Measurements from ENCODE around the gene CAMK1G.

CAMK1G gene

DNA sequence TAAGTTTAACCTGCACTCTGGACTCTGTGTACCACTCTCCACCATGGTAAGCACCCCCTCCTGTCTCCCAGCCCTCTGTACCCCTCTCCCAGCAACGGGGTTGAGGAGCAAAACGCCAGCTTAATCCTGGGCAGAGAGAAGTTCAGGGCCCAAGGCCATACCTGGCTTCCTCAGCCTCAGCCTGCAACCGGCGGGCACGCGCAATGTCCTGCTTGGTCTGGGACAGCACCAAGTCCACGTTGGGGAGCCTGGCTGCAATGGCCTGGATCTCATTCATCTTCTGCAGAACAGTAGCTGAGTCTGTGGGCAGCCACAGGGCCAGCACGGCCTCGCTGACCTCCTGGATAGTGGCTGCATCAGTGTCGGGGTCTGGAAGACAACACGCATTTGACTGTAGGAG is 34.8 kb downstream of the CAMK1G start:
- in situ Hi-C loops (cut with HindIII; ENCODE audit: low sequenced_read_pairs): no loop called here

DNA sequence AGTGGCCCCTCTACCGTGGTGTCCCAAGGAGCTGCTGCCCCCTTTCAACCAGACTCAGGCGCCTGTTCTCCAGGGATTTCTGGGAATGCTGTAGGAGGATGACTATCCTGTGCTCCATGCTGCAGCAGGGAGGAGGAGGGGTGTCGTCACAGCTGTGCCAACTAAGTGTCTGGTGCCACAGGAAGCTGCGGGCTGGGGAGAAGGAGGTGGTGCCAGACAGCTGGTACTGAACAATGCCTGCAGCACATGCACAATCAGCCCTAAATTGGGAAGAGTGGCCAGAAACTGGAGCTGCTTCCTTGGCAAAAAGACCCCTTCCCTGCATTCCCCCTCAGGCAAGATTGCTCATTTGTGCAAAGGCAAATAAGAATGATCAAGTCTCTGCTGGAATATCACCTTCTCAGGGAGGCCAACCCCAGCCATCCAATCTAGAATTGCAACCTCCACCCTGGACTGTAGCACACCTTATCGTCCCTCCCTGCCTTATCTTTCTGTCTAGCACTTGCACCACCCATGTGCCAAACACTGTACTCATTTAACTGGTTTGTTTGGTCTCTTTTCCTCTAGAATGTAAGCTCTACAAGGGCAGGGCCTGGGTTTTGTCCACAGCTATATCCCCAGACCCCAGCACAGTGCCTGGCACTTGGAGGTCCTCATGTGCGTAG is 35.4 kb downstream of the CAMK1G start:
- in situ Hi-C loops (cut with HindIII; ENCODE audit: low sequenced_read_pairs): no loop called here

DNA sequence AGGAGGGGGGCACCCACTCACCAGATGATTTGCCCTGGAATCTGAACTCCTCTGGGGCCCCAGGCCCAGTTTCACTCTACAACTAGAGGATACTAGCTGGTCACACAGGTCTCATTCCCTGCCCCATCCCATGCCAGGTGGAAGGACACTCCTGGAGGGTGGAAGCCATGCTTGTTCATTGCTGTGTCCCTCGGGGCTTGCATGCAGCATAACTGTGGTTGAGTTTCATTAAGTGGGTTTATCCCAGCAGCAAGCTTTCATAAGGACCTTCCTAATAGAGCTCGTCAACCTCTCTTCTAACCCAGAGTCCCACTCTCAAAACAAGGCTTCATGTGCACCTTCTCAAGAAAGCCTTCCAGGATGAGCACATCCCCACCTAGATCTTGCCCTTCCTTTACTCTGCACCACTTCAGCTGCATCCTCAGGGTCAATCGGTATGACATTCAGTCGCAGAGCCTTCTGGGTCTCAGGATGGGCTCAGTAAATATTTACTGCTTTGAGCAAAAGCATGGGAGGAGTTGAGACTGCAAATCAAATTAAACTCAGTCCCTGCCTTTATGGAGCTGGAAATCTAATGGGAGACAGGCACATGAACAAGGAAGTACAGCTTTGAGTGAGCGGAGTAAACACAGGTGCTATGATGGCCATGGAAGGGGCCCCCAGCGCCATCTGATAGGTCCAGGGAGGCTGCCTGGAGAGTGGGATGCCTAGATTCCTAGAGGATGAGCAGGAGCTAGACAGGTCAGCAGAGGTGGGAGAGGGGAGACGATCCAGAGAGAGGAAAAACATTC is 36.4 kb downstream of the CAMK1G start:
- in situ Hi-C loops (cut with HindIII; ENCODE audit: low sequenced_read_pairs): no loop called here

DNA sequence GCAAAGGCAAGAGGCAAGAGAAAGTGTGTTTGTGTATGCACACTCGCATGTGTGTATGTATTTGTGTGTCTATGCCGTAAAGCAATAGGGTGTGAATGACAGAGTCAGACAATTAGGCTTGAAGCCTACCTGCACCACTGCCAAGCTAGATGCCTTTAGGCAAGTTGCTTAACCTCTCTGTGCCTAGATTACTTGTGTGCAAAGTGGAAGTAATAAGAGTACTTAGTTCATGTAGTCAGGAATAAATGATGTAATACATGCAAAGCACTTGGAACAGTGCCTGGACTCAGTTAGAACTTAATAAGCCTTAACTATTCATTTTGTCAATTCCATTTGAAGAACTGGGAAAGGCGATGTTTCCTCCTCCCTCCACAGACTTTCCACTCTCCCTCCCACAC is 37.0 kb downstream of the CAMK1G start:
- in situ Hi-C loops (cut with HindIII; ENCODE audit: low sequenced_read_pairs): no loop called here

DNA sequence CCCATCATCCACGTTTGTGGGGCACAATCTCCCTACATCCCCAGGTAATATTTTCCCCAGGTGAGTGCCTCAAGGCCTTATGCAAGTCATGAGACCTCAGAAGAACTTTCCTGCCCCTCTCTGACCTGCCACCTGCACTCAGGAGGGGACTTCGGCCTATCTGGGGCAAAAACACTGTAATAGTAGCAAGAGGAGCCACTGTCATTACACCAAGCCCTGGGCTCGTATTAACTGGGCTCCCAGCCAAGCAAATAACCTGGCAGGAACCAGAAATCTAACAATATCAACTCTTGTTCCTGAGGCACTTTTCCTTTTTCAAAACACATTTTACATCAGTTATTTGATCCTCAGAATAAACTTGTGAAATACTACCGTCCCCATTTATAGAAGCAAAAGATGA is 37.8 kb downstream of the CAMK1G start:
- in situ Hi-C loops (cut with HindIII; ENCODE audit: low sequenced_read_pairs): no loop called here

DNA sequence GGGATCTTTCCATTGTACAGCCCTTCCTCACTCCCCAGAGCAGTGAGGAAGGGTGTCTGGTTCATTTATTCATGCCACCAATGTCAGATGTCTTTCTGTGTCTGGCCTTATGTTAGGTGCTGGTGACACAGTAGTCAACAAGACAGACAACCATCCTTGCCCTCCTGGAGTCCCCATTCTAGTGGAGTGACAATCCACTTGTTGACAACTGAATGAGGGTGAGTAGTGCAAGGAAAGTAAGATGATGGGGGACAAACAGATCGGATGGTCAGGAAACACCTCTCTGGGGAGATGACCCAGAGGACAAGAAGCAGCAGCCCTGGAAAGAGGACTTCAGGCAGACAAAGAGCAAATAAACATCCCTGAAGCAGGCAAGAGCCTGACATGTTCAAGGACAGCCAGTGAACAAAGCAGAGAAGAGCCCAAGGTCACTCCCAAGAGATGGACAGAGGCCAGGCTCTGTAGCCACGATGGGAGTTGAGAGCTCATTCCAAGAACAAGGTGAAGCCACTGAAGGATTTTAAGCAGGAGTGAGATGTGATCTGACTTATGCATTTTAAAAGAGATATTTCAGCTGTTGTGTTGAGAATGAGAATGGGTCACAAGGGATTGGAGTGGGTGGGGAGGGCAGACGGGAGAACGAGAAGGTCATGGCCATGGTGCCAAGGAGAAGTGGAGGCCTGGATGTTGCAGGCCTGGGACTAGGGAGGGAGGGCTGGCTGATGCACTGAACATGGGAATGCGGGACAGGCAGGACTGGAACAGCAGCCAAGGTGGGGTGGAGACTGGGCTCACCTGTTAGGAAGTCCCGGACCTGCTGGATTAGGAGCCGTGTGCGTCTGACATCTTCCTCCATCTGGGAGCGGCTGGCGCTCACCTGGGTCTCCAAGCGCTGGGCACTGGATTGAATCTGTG is 38.5 kb downstream of the CAMK1G start:
- in situ Hi-C loops (cut with HindIII; ENCODE audit: low sequenced_read_pairs): no loop called here

DNA sequence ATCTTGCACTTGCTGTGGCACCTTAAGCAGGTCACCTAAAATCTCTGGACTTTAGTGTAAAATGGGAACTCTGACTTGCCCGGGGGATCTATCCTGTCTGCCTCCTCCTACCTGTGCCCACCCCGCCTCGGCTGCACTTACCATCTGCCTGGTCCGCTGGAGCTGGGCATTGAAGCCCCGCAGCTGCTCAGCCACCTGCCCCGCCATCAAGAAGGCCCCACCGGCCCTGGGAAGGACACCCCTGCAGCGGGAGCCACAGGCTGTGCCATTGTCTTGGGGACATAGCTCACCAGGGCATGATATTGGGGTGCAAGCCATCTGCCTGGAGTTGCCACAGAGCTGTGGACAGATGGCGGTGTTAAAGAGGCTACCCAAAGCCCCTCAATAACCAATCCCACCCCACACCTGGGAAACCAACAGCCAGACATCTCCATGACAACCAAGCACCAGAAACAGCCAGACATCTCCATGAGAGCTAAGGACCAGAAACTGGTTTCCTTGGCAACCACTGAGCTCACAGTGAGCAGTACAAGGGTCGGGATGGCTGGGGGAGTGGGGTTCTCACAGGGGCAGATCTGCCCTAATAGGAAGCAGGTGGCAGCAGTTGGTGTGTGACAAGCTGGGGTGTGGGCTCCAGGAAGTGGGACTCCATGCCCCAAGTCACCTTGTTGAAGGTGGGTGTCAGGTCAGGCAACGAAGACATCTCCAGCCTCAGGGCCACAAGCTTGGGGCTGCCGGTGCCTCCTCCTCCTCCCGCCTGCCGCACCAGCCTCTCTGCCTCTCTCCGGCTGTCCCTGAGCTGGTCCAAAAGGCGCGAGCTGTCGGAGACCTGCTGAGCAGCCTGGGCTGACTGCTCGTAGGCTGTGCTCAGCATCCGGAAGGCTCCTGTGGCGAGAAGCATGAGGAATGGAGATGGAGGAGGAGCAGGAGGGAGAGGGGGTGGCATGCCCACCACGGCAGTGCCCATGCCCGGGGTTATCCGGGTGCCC is 39.6 kb downstream of the CAMK1G start:
- in situ Hi-C loops (cut with HindIII; ENCODE audit: low sequenced_read_pairs): no loop called here

DNA sequence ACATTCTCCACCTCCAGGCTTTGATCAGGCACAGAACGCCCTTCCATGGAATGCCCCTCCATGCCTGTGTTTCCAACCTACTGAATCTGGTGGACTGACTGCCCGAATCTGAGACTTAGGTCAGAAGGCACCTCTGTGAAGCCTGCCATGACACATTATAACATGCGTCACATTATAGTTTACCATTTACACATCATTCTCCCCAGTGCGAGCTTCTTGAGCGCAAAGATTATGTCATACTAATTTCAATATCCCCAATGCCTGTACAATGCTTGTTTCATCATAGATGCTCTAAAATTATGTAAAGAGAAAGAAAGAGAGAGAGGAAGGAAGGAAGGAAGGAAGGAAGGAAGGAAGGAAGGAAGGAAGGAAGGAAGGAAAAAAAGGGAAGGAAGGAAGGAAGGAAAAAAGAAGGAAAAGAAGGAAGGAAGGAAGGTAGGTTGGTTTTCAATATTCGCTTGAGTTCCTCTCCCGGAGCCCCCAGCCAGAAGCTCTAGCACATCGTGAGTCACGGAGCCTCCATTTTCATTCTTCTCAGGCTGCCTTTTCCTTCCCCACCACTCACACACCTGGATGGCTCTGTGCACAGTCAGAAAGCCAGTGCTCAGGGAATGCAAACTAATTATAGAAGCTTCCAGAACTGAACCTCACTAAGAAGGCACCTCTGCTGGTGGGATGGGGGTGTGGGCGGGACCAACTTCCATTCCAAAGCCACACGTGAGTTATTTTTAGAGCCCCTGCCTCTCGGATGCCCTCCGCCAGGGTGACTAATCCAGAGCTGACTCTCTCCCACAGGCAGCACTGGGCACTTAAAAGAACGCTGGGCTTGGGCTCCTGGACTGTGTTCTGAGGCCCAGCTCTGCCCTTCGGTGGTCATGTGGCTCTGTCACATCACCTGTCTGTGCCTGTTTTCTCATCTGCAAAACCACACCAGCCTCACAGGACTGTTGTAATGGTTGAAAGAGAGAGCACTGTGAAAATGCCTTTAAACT is 41.3 kb downstream of the CAMK1G start:
- in situ Hi-C loops (cut with HindIII; ENCODE audit: low sequenced_read_pairs): no loop called here

DNA sequence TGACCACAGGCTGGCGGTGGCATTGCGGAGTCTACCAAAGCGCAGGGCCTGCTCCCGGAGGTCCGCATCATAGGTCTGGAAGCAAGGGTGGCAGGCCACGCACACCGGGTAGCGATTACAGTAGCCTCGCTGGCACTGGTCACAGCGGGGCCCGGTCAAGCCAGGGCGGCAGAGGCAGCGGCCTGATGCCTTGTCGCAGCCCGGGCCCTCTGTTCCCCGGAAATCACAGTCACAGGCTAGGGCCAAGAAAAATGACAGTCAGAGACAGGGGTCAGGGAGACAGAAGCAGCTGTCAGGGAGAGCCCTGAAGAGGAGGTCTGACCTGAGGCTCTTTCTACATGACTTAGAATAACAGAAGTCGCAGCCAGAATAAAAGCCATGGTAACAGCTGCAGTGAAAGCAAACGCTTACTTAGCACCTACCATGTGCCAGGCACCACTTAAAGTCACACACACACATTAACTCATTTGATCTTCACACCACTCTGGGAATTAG is 42.3 kb downstream of the CAMK1G start:
- in situ Hi-C loops (cut with HindIII; ENCODE audit: low sequenced_read_pairs): no loop called here

DNA sequence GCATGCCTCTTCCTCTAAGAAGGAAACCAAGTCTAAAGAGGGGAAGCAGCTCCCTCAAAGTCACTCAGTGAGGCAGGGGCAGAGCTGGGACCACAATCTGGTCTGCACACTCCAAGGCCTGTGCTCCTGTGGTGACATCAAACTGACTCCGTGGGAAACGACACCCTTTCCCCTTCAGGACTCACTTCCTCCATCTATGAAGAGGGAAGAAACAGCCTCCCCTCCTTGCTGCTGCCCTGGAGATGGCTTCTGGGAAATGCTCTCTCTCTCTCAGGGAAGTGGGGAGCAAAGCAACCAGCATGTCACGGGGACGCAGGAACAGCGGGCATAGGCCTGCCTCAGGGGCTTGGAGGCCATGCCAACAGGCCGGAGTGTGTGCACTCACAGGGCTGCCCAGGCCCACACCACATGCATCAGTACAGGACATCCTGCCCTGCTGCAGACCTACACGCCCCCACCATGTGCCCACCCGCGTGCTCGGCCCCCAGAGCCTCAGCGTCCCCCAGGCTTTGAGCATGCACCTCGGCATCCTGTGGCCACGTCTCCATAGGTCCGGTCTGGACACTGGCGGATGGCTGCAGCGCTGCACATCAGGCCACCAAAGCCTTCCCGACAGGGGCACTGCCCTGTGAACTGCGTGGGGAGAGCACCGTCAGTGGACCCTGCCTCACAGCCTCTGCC is 43.0 kb downstream of the CAMK1G start:
- in situ Hi-C loops (cut with HindIII; ENCODE audit: low sequenced_read_pairs): no loop called here

DNA sequence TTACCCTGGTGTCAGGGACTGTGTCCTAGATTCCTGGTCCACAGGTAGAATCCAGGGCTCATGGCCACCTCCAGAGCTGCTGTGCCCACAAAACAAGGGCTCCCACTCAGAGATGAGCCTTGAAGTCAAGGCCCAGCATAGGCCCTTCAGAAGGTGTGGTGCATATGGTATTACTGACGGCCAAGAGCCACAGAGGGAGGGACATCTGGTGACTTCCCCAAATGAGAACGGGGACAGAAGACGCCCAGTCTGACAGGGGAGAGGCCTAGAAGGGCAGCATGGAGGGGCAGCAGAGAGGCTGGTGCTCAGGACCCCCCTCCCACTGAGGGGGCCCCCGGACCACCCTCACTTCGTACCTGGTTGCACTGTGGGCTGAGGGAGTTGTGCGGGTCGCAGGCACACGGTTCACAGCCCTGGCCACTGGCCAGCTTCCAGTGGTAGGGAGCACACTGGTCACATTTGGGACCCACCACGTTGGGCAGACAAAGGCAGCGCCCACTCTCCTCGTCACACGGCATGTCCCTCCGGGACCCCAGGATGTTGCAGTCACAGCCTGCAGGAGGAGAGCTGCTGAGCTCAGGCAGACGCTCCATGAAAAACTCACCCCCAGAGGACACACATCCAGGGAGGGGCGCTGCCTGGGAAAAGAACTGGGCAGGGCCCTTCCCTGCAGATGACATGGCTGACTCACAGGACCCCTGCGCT is 43.7 kb downstream of the CAMK1G start:
- in situ Hi-C loops (cut with HindIII; ENCODE audit: low sequenced_read_pairs): no loop called here

DNA sequence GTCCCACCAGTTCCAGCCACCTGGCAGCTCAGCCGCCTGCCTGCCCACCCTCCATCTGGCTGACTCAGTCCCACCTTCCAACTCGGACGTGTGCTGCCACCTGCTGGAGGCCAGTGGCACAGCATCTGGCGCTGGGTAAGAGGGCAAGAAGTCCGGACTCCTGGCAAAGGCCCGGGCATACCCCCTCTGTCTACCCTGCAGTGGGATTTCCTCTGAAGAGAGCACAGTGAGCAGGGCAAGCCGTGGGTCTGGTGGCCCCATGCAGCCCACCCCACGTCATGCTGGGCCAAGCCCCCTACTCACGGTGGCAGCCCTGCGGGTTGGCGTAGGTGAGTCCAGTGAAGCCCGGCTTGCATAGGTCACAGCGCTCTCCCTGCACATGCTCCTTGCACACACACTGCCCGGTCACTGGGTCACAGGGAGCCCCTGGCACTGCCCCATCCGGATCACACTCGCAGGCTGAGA is 44.2 kb downstream of the CAMK1G start:
- in situ Hi-C loops (cut with HindIII; ENCODE audit: low sequenced_read_pairs): no loop called here

DNA sequence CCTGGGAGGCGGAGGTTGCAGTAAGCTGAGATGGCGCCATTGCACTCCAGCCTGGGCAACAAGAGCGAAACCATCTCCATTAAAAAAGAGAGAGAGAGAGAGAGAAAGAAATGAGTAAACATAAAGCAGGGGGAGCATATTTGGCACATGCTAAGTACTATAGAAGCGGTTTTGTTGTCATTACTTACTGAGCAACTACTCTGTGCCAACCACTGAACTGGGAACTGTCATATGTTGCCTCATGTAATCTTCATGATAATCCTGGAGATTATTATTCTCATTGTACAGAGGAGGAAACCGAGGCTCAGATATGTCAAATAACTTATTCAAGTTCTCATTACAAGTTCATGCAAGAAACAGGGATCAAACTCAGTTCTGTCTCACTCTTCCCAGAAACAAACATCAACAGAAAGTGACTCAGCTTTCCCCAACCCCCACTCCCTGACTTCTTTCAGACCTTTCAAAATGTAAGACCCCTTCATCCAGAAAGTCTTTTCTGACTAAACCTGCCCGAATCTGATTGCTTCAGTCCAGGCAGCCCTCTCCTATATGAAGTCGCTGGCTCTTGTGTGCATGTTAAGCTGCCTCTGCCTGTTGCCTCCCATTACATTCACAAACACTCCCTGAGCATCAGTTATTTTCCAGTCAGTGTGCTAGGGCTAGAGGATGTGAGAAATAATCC is 45.2 kb downstream of the CAMK1G start:
- in situ Hi-C loops (cut with HindIII; ENCODE audit: low sequenced_read_pairs): no loop called here

DNA sequence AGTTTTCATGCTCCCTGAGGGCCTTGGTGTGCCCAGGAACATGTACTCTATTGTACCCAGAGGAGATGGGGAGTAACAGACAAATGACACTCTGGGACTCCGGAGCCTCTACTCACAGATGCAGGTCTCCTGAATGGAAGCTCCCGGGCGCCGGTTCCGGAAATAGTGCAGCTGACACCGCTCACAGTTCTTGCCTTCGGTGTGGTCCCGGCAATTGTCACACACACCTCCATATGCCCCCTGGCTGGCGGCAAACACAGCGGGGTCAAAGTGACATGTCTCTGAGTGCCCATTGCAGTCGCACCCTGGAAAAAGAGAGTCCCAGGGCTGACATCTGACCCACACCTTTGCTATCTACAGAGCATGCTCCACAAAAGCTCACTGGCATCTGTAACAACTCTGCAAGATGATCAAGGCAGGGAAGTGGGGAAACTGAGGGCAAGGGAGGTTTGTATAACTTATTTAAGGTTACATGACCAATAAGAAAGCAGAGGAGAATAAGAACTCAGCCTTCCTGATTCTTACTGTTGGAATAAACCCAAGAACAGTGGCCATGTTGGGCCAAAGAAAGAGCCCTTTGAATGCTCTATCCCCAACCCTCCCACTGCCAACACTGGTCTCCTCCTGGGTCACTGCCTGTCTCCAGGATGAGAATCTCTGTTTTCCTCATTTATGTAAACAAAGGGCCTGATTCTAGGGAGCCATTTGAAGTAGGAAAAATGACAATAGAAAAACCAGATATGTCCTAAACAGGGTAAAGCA is 46.3 kb downstream of the CAMK1G start:
- in situ Hi-C loops (cut with HindIII; ENCODE audit: low sequenced_read_pairs): no loop called here

DNA sequence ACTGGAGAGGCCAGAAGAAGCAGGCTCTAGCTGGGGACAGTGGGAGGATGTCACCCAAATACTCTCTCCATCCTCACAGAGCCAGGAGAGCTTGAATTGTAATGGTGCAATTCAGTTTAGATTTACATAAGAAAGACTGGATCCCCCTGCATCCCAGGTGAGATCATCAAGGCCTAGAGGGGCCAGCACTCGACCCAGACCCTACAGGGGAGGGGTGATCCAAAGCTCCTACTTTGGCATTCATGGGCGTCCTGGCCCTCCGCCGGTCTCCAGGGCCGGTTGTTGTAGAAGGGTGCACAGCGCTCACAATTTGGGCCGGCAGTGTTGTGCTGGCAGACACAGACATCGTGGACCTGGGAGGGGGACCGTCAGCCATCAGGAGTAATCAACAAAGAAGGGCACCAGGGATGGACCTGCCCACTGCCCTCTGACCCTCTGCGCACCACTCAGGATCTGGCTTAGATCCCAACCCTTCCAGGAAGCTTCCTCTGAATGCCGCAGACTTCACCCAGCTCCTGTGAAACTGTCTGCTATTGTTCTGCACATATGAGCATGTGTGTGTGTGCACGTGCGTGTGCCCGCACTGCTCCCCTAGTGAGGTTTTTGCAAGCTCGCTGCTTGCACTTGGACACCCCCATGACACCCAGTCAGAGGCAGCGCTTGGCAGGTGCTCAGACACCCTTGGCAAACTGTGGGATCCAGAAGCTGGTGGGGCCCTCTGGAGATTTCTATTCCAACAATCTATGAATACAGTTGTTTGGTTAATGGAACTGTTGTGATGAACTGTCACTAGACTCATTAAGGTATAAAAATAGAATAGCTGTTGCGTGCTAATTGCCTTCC is 47.1 kb downstream of the CAMK1G start:
- in situ Hi-C loops (cut with HindIII; ENCODE audit: low sequenced_read_pairs): no loop called here
